Stimulated activated CD4-positive, alpha-beta T cell treated with anti-CD3 and anti-CD28 coated beads, Interleukin-1b, Interleukin-23, amount 100 ng/mL, for 1 hour (primary cell): Measurements from ENCODE around the gene KCNIP4.

Source experiments
- DNase-seq, 2 donors: peaks; one replicate each; pipeline ENCODE4 v3.0.0-alpha.2; 2020; ENCODE audit warnings: low read depth in 2 of 2

KCNIP4 gene

DNA sequence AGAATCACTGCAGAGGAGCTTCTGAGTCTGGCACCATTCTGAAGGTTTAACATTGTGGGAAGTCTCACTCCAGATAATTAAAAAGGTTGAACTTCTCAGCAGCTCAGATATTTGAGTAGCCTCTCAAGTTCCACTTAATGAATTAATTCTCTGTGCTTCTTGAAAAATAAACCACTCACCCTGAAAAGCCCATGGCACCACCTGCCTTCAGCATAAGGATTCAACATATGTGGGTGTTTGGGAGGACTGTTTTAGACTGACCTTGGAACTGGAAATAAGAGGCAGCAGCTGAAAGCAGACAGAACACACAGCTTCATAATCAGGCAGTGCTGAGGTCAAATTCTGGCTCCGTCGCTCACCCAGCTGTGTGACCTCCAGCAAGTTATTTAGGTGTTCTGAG is 100.6 kb downstream of the KCNIP4 start:
- no peak for DNase-seq

DNA sequence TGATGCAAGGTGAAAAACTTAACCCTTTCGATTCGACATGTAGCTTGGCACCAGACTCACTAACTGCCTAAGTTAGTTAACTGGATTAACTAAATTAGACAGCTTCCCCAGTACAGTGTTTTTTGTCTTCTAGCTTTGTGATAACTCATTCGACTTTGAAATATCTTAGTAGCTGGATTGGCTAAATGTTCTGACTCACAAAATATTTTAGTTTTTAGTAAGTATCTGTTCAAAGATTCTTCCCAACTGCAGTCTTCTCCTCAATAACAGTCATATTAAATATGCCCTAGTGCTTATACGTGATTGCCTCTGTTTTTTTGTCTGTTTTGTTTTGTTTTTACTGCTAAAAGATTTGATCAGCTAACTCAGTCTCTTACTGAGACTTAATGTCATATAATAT is 102.9 kb downstream of the KCNIP4 start:
- no peak for DNase-seq

DNA sequence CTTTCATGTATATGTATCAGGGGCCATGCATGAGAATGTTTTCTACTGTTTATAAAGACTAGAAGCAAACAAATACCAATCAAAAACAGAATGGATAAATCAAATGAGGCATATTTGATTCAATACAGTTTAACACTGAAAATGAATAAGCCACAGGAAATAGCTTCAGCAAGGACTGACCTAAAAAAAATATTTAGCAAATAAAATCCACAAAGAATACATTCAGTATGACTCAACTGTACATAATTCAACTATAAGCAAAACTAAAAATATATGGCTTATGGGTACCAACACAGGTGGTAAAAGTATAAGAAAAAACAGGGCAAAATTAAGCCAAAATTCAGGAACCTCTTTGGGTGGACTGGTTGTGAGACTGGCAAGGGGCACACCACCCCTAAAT is 112.9 kb downstream of the KCNIP4 start:
- DNase-seq = no peak

DNA sequence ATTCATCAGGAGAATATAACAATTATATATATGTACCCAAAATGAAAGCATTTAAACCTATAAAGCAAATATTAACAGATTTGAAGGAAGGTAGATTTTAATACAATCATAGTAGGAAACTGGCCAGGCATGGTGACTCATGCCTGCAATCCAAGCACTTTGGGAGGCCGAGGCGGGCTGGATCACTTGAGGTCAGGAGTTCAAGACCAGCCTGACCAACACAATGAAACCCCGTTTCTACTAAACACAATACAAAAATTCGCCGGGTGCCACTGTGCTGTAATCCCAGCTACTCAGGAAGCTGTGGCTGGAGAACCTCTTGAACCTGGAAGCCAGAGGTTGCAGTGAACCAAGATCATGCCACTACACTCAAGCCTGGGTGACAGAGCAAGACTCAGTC is 118.3 kb downstream of the KCNIP4 start:
- DNase-seq = no peak

DNA sequence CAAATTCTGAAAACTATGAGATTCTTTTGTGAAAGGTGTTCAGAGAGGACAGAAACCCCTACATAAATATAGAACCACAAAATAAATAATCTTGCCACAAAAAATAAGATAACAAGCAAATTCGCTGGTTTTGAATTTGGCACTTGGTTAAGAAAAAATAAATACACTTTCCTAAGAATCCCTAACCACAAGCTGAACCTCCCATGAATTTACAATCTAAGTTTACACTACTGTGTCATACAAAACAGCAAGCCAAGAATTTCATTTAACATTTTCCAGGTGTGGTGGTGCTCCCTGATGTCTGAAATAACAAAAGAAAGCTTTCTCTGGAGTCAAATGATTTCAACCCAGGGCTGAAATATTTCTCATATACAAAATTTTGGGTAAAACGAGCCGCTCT is 121.0 kb downstream of the KCNIP4 start:
- no peak for DNase-seq

DNA sequence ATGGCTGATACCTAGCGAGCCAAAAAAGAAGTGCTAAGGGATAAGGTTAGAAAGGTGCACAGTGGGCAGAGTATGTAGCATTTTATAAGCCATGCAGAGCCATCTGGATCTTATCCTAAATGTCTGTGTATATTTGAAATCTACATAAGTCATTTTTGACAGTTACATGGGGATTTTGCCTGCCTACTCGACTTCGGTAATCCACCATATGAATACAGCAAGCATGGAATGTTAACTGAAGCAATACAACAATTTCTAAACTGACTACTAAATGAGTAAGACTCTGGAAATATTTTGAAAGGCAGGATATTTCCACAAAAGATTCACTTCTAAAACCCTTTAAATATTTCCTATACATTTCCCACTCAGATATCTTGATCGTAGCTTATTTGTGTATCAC is 122.5 kb downstream of the KCNIP4 start:
- no peak for DNase-seq

DNA sequence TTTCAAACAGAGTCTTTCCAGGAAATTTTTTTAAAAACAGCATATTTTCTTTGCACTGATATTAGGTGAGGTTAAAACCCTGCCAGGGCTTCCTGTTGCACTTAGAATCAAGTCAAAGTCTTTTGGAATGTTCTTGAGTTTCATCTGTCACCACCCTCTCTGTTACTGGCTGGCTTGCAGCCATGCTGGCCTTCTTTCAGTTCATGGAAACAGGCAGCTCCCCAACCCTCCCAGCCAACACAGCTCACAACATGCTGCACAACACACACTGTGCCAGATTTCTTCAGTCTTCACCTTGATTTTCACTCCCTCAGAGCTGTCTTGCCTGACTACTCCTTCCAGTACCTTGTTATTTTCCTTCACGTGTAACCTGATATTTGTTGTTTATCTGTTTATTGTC is 129.5 kb downstream of the KCNIP4 start:
- no peak for DNase-seq

DNA sequence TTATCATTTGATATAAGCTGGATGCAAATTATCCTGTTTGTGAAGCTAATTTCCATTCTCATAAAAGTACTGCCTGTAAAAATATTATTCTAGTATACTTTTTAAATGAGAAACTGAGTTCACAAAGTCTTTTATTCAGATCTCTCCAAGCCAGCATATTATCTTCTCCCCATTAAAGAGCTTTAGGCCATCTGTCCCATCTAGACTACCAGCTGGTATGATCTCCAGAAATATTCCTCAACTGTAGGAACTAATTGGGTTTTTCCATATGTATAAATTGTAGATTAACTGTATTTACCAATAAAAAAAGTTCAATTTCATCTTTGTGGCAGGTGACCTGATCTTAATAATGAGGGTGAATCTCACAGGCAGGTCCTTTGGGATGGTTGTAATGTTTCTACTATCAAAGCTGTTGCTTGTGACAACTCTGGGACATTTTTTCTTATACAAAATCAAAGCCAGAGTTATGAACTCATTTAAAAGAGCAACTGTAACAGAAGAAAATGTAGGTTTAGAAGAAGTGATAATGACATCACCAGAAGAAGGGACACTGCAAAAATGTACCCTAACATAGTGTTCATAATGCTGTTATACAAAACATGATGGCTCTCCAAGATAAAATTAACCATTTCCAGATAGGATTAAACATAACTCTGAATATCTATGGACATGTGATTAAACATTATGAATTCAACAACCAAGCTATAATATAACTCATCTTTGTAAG is 132.8 kb downstream of the KCNIP4 start:
- no peak for DNase-seq

DNA sequence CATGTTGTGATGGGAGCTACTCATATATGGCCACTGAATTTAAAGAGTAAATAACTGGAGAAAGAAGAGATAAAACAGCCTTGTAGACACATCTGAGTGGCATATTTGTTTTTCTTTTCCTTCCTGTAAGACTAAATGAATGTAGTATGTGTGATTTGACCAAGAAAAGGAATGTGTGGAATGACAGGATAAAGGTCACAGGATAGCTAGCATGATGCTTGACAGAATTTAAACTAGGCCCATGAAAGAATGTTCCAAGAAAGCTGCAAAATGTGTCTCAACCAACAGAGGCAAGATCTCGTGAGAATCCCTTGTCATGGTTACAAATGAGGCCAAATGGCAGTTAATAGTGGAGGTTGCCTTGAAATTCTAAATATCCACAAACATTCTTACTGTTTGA is 137.0 kb downstream of the KCNIP4 start:
- no peak for DNase-seq

DNA sequence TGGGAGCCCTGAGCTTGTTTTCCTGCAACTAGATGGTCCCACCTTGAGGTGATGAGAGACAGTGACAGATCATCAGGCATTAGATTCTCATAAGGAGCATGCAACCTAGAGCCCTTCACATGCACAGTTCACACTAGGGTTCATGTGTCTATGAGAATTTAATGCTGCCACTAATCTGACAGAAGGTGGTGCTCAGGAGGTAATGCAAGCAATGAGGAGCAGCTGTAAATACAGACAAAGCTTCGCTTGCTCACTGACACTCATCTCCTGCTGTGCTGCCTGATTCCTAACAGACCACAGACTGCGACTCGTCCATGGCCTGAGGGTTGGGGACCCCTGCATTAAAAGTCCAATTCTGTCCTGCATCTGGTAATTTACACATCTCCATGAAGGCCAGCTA is 141.6 kb downstream of the KCNIP4 start:
- no peak for DNase-seq

DNA sequence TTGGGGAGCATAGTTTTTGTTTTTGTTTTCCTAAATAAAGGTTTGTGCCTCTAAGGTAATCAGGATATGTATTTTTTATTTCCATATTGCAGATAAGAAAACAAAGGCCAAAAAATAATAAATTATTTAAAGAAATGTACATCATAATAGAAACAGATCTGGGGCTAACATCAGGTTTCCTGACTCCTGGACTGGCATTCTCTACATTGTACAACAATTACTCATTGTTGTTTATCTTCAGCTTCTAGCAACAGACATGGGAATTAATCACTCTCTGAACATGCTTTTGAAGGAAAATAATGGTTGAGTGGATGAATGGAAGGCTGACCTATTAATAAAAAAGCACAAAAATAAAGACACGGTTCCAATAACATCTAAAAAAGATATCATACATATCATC is 146.2 kb downstream of the KCNIP4 start:
- no peak for DNase-seq

DNA sequence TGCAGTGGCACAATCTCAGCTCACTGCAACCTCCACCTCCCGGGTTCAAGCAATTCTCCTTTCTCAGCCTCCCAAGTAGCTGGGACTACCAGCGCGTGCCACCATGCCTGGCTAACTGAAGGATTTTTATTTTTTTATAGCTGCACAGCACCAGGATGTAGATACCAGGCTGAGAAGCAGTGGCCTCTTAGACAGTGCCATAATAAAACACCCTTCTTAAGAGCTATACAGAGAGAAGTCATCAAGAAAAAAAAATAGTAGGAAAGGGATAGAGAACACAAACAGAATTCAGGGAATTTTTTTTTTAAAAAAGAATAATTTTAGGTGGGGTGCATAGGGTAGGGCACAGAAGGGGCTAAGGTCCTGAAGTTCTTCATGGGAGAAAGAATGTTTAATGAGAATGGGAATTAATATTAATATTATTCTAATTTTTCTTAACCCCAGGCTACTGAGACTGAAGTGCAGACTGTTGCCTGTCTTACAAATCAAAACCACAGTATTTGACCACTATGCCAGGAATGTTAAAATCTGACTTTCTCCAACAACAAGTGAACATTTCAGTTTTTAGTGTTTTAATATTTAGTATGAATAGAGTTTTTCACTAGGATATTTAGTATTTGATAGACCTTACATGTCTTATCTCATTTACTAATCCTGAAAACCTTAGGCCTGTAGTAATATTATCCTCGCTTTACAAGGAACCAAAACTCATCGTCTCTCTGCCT is 146.7 kb downstream of the KCNIP4 start:
- no peak for DNase-seq

DNA sequence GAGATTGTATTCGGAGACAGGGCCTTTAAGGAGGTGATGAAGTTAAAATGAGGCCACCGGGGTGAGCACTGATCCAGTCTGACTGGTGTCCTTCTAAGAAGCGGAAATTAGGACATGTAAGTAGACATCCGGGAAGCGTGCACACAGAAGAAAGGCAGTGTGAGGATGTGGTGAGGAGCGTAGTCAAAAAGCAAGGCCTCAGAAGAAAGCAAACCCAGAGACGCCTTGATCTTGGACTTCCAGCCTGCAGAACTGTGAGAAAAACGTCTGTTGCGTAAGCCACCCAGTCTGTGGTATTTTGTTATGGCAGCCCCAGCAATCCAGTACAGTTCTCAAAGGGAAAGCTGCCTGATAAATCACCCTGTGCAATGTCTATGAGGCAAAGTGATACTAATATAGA is 153.5 kb downstream of the KCNIP4 start:
- DNase-seq = no peak

DNA sequence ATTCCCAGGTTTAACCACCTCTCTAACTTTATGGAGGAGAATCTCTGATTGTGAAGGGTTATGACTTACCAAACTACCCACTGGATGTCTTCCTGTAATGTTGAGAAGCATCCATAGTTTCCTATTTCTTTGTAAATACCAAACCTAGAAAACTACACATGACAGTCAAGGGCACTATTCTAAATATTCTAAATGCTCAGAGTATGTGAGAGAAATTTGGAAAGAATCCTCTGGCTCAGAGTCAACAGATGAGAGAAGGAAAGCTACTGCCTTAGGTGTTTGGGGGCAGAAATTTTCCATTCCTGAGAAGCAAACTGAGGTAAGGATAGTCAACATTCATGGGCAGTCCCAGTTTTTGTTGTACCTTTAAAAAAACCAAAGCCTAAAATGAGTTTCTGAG is 155.8 kb downstream of the KCNIP4 start:
- DNase-seq = no peak

DNA sequence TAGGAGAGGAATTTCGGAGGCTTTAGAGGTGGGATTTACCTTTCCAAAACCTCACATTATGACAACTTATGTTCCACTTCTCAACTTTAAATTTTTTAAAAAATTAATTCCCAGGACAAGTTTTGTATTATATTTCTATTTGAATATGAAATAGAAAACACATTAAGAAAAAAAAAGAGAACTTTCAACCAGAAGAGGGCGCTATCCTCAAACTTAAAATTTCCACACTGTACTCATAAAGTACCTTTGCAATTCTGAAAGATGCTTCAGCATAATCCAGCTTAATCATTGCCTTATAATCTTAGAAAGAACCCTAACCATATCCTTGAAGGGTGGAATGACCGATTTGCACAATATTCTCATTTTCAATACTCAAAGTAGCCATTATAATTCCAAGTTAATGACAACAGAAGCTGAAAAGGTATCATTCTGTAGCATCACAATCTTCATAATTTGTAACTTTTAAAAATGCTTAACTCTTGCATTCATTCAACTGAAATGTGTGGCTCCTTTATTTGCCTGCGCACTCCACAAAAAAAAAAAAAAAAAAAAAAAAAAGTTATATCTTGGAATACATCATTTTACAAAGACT is 158.0 kb downstream of the KCNIP4 start:
- no peak for DNase-seq

DNA sequence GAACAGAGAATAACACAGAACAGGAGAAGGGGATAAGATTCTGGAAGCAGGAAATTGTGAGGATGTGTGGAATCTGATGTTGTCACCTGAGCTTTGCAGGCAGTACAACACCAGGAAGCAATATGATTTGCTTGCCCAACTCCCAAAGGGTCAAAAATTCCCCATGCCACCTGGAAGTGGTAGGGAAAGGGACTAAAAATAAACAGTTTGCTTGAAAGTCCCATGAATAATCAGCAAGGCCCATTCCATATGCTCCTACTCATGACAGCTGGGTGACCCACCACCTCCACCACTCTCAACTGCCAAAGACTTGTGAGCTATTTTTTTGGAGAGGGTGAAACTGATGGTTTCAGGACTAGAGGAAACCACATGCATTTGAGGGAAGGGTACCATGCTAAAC is 168.4 kb downstream of the KCNIP4 start:
- DNase-seq = no peak

DNA sequence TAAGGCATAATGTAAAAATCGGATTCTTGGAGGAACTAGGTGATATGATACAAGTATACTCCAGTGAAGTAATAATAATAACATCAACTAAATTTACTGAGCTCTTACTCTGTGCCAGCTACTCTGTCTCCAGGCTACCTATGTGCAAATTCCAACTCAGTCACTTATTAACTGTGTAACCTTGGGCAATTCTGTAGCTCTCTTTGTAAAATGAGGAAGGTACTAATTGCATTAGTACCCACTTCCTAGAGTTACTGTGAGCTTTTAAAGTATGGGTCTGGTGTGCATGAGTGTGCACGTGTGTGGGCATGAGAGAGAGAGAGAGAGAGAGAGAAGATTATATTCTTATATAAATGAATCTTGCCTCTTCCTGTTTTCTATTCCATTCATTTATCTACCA is 169.9 kb downstream of the KCNIP4 start:
- no peak for DNase-seq

DNA sequence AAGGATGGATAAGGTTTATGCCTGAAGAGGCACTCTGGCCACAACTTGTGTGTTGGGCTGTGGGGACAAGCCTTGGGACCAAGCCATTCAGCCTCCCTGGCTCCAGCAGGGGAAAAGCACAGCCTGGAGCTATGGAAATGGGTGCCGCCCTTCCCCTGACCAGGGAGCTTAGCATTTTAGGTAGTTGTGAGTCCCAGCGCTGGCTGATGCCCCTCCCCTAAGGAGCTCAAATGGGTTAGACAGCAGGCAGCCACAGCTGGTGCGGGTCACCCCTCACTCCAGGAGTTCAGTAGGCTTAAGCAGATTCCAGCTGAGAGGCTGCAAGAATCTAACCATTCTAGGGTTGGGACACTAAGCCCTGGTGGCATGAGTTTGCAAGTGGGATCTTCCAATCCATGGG is 172.9 kb downstream of the KCNIP4 start:
- no peak for DNase-seq

DNA sequence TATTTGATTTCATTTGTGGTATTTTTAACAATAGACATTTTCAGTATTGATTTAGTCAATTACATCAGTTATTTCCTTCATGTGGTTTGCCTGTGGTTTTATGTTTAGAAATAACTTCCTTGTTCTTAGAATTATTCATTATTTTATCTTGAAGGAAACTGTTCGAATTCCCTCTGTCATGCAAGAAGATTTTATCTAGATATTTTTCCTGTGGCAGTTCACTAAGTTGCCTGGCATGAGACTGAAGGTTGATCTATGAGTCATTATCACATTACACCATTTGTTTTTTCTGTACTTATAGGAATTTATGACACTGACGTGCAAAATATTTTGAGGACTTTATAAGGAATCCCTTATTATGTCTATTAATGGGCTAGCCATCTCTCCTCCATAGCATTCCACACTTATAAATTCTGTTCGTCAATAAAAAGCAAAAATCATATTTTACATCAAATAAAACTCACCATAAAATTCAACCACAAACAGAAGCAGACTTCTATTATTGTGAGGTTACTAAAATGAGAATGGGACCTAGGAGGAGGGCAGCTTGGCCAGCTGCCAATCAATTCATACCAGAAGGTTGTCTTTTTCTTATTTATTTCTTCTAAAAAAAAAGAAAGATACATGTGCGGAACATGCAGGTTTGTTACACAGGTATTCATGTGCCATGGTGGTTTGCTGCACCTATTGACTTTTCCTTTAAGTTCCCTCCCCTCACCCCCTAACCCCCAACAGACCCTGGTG is 179.0 kb downstream of the KCNIP4 start:
- no peak for DNase-seq

DNA sequence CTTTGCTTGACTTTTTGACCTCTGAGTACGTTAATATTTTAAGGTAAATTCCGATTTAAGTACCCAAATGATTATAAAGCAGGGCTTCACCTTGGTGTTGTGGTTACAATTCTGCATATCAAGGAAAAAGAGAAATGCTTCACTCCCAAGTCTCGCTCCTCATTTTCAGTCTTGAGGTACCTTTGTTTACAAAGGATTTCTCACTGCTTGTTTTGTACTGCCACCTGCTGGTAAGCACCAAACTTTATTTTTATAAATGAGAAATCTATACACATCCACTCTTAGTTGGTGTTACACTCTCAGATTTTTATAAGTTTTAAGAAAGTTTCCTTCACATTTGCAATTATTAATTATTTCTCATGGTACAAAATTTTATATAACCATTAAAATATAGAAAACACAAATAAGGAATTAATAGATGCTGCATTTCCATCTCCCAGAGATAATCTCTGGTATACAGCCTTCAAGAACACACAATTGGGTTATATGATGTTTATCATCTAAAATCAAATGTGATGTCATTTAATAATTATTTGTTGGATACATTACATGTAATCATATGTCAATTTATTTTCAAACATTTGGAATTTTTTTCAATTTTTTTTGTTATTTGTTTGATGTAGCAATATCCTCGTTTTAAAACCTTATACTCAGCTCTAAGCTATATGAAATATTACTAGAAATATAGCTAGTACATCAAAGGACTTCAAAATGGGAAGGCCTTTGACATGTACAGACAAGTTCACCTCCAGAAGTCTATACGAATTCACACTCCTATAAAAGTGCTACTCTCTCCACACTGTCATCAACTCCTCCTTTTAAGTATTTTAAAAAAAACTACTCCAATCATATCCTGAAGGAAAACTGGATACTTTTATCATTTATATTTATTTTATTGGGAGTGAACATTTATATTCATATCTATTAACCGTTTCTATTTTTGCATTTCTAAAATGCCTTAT is 179.9 kb downstream of the KCNIP4 start:
- DNase-seq = no peak

DNA sequence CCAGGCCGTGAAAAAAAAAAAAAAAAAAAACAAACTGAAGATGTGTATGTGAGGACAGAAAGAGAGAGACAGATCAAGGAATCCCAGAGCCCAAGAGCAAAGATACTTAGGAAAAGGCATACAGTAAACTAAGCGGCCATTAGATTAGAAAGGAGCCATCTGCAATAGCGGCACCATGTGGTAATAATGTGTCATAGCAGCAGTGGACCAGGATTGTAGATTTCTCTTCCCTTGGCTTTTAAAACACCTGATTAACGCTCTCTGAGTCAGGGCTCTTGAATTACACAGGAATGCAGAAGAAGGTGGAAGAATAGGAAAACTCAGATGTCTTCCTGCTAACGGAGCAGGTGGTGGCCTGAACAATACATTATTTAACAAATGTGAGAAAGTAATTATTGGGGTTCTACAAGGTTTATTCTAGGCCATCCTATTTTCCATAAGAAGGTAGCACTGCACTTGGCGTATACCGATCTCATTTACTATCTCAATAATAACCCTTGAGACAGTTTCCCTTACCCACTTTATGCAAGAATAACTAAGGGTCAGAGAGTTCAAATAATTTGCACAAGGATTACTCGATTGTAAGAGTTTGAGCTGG is 182.7 kb downstream of the KCNIP4 start:
- DNase-seq = no peak
